NCI-H1436 treated with DMSO at 0.1 percent for 48 hours (cell line): ENCODE results near the gene ZFYVE21.
"Not testable (repeated sequence)": the region's sequence is repeated elsewhere in the genome, so short reads cannot be mapped to it uniquely, and the experiment has no call there.

Experiments used
- DNase-seq: peaks from one replicate; lab custom pipeline; 2025; lab: John Stamatoyannopoulos, UW

The ZFYVE21 gene

DNA sequence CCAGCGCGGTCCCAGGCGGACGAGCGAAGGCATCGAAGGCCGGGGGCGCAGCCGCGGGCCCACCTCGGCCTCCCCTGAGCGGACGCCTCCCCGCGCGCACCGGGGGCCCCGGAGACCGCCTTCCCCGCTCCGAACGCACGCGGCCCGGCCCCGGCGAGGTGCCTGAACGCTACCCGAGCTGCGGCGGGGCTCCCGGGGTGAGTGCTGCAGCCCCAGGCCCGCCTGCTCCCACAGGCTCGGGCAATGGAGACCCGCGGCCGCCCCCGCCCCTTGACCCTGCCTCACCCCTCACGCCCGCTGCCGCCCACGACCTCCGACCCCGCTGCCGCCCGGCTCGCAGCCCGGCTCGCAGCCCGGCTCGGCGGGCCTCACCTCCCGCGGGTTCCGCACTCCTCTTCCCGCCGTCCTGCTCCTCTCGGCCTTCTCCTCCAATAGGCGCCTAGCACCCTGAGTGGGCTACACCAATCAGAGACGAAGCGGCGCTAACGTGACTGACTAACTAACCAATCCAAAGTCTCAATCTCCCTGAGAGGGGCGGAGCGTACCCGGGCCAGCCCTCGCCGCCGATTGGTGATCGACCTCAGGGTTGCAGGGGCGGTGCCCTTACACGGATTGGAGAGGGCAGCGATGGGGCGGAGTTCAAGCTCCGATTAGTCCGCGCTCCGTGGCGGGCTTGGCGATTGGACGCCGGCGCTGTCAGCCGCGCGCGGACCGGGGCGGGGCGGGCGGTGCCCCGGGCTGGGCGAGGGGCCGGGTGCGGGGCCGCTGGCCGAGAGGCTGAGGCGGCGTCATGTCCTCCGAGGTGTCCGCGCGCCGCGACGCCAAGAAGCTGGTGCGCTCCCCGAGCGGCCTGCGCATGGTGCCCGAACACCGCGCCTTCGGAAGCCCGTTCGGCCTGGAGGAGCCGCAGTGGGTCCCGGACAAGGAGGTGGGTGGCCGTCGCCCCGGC lies at the start of gene ZFYVE21, which contains the start of gene XRCC3:
Gene ZFYVE21 (plus strand): TSS at position 759 of the 949 bp plus-strand sequence. CDS start 32 bp downstream, at position 791.
Gene XRCC3 (minus strand): TSS at position 400 of the 949 bp plus-strand sequence. CDS start 4,364 bp downstream, outside the sequence.
- peak; percentile 99 for DNase-seq

DNA sequence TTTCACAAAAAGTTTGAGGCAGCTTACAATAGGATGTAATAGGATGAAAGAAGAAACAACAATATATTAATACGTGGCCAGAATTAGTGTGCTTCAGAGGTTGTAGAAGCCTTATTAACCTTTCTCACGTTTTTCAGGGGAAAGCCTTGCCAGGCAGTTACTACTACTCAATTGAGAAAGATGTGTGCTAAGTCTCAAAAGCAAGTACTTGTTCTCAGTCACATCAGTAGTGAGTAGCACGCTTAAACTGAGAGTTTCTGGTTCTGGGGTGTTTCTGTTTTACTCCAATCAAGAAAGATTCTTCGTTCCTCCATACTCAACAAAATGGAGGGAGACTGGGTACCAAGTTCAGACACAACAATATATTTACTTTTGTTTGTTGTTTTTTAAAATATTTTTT lies 47.9 kb upstream of the ZFYVE21 start:
- DNase-seq = no peak

- no peak for DNase-seq
These were observed 47.5 kb upstream of the ZFYVE21 start for GRCh38 chr14:103668117-103668516.

- DNase-seq = no peak
These were observed 46.2 kb upstream of the ZFYVE21 start for GRCh38 chr14:103669370-103669769.

- DNase-seq = no peak
These were observed 43.7 kb upstream of the ZFYVE21 start for GRCh38 chr14:103671911-103672310.

DNA sequence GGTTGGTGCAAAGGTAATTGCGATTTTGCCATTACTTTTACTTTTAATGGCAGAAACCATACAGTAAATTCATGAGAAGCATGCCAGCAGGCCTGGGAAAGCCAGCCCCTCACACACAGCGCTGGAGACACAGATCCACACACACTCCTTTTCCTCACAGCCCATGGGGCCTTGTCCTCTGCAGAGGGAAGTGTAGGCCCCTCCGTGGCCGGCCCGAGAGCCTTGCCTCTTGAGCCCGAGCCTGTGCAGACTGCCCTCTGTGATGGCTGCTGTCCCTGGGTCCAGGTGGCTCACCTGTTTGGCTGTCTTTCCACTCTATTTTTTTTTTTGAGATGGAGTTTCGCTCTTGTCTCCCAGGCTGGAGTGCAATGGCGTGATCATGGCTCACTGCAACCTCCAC lies 39.7 kb upstream of the ZFYVE21 start:
- no peak for DNase-seq

GRCh38 chr14:103676881-103677675 lies 38.5 kb upstream of the ZFYVE21 start:
- DNase-seq = no peak

- no peak for DNase-seq
These were observed 36.3 kb upstream of the ZFYVE21 start for GRCh38 chr14:103679351-103679750.

DNA sequence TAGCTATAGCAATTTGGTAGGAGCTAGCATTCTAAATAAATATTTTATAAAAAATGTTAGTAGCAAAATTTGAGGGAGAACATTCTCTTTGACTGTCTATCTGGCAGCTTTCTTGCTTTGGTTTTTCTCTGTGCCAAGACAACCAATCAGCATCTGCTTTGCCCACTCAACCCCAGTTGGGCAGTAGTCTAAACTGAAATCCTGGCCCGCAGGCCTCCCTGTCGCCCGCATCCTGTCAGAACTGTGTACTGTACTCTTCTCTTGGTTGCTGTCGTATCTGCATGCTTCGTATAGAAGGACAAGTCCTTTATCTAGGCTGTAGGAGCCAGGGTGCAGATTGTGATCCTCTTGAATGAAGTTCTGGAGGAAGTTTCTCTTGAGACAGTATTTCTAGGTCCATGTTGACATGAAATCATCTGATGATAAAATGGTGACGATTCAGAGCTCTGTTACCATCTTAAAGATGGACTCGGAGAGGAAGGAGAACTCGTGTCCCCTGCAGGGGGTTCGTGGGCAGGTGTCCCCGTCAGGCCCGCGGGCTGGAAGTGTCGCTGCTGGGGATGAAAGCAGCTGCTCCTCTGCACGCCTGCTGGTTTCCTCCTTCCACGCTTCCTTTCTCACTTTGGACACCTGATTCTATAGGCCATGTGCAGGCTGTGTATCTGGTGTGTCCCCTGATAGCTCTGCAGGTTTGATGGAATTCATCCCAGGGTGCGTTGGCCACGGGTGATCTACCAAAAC lies 34.9 kb upstream of the ZFYVE21 start:
- no peak for DNase-seq

DNA sequence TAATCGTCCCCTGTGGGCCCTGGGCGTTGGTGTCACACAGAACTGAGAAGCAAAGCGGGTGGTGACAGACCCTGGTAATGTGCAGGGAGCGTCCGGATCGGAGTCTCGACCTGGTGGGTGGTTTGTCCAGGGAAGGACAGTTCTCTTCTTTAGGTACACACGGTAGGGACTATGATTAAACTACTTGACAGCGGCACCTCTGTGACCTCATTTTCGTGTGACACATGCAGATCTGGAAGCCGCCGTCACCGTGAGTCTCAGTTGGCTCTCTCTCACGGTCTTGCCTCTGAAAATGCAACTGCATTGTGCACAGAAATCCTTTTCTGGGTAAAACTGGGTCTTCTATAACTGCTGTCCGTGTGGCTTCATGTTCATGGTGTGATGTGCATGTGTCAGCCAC lies 32.5 kb upstream of the ZFYVE21 start:
- no peak for DNase-seq

DNA sequence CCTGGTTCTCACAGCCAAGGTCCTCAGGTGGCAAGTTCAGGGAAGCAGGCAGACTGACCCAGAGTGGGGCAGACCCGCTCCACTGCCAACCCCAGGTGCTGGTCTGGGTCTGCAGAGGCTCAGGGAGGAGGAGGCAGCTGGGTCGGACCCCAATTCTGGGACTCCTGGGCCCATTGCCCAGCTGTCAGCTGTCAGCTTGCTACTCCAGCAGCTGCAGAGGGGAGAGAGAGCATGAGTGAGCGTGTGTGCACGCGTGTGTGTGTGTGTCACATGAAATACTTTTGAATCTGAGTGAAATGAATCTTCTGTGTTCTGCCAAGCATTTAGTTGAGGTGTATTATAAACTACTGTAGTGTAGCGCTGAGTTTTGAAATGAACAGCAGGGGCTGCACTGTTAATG lies 31.1 kb upstream of the ZFYVE21 start:
- DNase-seq = no peak

- DNase-seq = no peak
These were observed 30.7 kb upstream of the ZFYVE21 start for GRCh38 chr14:103684871-103685270.

GRCh38 chr14:103685276-103686211 lies 30.1 kb upstream of the ZFYVE21 start:
- DNase-seq = no peak

DNA sequence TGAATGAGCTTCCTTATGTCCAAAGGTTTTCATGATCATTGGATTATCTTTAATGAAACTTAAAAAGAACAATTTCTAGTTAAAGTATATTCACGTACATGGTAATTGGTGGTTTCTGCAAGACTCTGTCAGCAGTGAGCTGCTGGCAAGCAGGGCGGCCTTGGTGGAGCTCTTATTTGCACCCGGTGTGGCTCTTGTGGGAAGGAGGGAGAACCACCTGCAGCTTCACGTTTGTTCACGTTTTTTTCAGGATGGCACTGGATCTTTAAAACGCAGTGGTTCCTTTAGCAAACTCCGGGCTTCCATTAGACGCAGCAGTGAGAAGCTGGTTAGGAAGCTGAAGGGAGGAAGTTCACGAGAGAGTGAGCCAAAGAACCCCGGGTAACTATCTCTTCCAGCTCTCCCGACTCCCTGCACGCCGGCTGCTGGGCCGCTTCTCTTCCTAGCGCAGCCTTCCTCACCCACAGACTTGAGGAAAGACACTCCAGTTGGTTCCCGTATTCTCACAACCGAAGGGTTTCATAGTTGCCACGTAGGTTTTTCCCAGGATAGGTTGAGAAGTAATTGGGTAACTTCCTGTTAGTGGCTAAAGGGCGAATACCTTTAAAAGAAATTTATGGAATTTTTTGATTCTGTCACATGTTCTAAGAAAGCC lies 28.7 kb upstream of the ZFYVE21 start:
- no peak for DNase-seq

GRCh38 chr14:103687712-103688111 lies 27.9 kb upstream of the ZFYVE21 start:
- DNase-seq = no peak

- no peak for DNase-seq
These were observed 27.2 kb upstream of the ZFYVE21 start for GRCh38 chr14:103688441-103688840.

DNA sequence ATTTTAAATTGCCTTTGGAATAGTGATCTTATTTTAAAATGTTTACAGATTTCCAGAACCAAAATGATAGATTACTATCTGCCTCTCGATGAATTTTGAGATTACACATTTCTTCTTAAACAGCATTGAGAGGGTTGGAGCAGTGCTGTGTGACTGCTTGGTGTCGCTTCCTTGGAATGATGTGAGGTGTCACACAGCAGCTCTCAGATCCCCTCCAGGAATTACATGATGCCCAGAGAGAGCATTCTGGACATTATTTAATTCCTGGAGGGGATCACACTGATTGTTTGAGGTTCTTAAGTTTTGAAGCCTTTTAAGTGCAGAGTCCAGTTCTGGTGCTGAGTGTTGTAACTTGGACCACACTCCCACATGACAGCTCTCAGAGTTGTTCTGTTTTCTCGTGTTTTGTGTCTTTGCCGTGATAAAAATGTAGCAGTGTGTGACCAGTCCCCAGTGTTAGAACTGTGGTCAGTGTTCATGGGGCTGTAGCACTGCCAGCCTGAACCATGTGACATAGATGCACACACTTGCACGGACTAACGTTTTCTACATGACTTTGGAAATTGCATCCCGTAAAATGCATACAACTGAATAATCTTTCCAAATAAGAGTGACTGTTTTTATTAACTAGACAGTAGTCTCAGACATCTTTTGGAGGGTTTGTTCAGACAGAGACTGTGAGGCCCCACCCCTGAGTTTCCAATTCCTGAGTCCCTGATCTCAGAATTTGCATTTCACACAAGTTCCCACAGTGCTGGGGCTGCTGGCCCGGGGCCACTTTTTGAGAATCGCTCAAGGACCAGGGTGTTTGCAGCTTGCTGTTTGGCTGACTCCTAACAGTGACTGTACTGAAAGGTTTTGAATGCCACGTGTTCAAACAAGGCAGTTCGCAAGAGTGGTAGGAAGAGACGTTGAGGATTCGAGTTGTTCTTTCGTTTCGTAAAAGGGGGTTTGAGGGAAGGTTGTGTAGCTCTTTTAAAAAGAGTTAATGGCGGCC lies 26.4 kb upstream of the ZFYVE21 start:
- no peak for DNase-seq

GRCh38 chr14:103690332-103690731 lies 25.3 kb upstream of the ZFYVE21 start:
- no peak for DNase-seq

DNA sequence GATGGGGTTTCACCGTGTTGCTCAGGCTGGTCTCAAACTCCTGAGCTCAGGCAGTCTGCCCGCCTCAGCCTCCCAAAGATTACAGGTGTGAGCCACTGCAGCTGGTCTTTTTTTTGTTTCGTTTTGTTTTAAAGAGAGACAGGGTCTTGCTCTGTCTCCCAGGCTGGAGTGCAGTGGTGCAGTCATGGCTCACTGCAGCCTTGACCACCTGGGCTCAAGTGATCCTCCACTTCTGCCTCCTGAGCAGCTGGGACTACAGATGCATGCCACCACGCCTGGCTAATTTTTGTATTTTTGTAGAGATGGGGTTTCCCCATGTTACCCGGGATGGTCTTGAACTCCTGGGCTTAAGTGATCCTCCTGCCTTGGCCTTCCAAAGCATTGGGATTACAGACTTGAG lies 24.0 kb upstream of the ZFYVE21 start:
- DNase-seq = not testable (repeated sequence)
